H9 (cell line): ENCODE data around the gene SCFD1. TPM values are rescaled to one million over a fixed set of nuclear protein-coding genes. Genes with fewer than 3 reads are reported as not detected.

Experiments
- DNase-seq: peaks from one replicate; pipeline ENCODE4 v3.0.0-alpha.2; 2017
- H2AFZ ChIP-seq: one replicate; pipeline ENCODE4 v1.6.1; 2013; ENCODE audit warnings: mild to moderate bottlenecking, low read length, control low read depth, moderate library complexity
- H2AK5ac ChIP-seq: 2 replicates; pipeline ENCODE4 v1.6.1; 2013; ENCODE audit warnings: low read length, control low read depth, mixed read lengths; ENCODE audit not compliant: insufficient read length
- H2BK120ac ChIP-seq: one replicate; pipeline ENCODE4 v1.6.1; 2013; ENCODE audit warnings: low read depth, mild to moderate bottlenecking, low read length, control low read depth, inconsistent platforms; ENCODE audit not compliant: poor library complexity, severe bottlenecking
- H2BK12ac ChIP-seq: 2 replicates; pipeline ENCODE4 v1.6.1; 2013; ENCODE audit warnings: low read length, control low read depth, mixed read lengths, low read depth; ENCODE audit not compliant: insufficient read length
- H2BK15ac ChIP-seq: 2 replicates; pipeline ENCODE4 v1.6.1; 2013; ENCODE audit warnings: low read depth, low read length, control low read depth
- H2BK20ac ChIP-seq: one replicate; pipeline ENCODE4 v1.6.1; 2013; ENCODE audit warnings: low read depth, mild to moderate bottlenecking, low read length, control low read depth, inconsistent platforms; ENCODE audit not compliant: poor library complexity, severe bottlenecking
- H2BK5ac ChIP-seq: 2 replicates; pipeline ENCODE4 v1.6.1; 2013; ENCODE audit warnings: low read length, control low read depth, mixed read lengths; ENCODE audit not compliant: insufficient read length
- H3K14ac ChIP-seq: 2 replicates; pipeline ENCODE4 v1.6.1; 2013; ENCODE audit warnings: low read length, control low read depth; ENCODE audit not compliant: insufficient read depth
- H3K18ac ChIP-seq: 2 replicates; pipeline ENCODE4 v1.6.1; 2013; ENCODE audit warnings: low read depth, mild to moderate bottlenecking, mixed read lengths, low read length, control low read depth; ENCODE audit not compliant: insufficient read length
- H3K23ac ChIP-seq: 2 replicates; pipeline ENCODE4 v1.6.1; 2013; ENCODE audit warnings: low read length, control low read depth, mixed read lengths, low read depth; ENCODE audit not compliant: insufficient read length
- H3K23me2 ChIP-seq: 2 replicates; pipeline ENCODE4 v1.6.1; 2013; ENCODE audit warnings: low read depth, mild to moderate bottlenecking, mixed read lengths, low read length, control low read depth; ENCODE audit not compliant: insufficient read length, poor library complexity, severe bottlenecking
- H3K27ac ChIP-seq: 2 replicates; pipeline ENCODE4 v1.5.1; 2013; ENCODE audit warnings: low read length, control low read depth, mixed read lengths, low read depth; ENCODE audit not compliant: insufficient read length
- H3K27me3 ChIP-seq: 2 replicates; pipeline ENCODE4 v1.6.1; 2013; ENCODE audit warnings: low read length, control low read depth, inconsistent platforms; ENCODE audit not compliant: insufficient read depth
- H3K4ac ChIP-seq: 2 replicates; pipeline ENCODE4 v1.6.1; 2013; ENCODE audit warnings: low read depth, mild to moderate bottlenecking, control low read depth, inconsistent platforms, low read length, moderate library complexity
- H3K4me1 ChIP-seq: 2 replicates; pipeline ENCODE4 v1.6.1; 2013; ENCODE audit warnings: low read length, control low read depth, inconsistent platforms; ENCODE audit not compliant: insufficient read depth
- H3K4me2 ChIP-seq: 2 replicates; pipeline ENCODE4 v1.6.1; 2013; ENCODE audit warnings: low read length, control low read depth, mixed read lengths; ENCODE audit not compliant: insufficient read length, insufficient read depth
- H3K56ac ChIP-seq: 2 replicates; pipeline ENCODE4 v1.6.1; 2013; ENCODE audit warnings: low read depth, mild to moderate bottlenecking, mixed read lengths, low read length, control low read depth; ENCODE audit not compliant: insufficient read length
- H3K79me1 ChIP-seq: 2 replicates; pipeline ENCODE4 v1.6.1; 2013; ENCODE audit warnings: low read depth, mild to moderate bottlenecking, moderate library complexity, low read length, control low read depth, inconsistent platforms; ENCODE audit not compliant: insufficient read depth, poor library complexity, severe bottlenecking
- H3K79me2 ChIP-seq: 2 replicates; pipeline ENCODE4 v1.6.1; 2013; ENCODE audit warnings: low read length, control low read depth, inconsistent platforms; ENCODE audit not compliant: insufficient read depth
- H3K9ac ChIP-seq: 2 replicates; pipeline ENCODE4 v1.6.1; 2013; ENCODE audit warnings: low read length, control low read depth, mixed read lengths; ENCODE audit not compliant: insufficient read length; ENCODE audit errors: extremely low read depth
- H3K9me3 ChIP-seq: one replicate; pipeline ENCODE4 v1.6.1; 2013; ENCODE audit warnings: low read depth, low read length, inconsistent platforms; ENCODE audit not compliant: control insufficient read depth
- H3T11ph ChIP-seq: one replicate; pipeline ENCODE4 v1.6.1; 2013; ENCODE audit warnings: mild to moderate bottlenecking, low read length, control low read depth, inconsistent platforms
- H4K20me1 ChIP-seq: one replicate; pipeline ENCODE4 v1.6.1; 2013; ENCODE audit not compliant: control insufficient read depth, insufficient read length, insufficient read depth
- H4K5ac ChIP-seq: 2 replicates; pipeline ENCODE4 v1.6.1; 2013; ENCODE audit warnings: low read depth, mild to moderate bottlenecking, mixed read lengths, low read length, control low read depth; ENCODE audit not compliant: insufficient read length
- H4K8ac ChIP-seq: replicated peaks from 2 replicates; pipeline ENCODE4 v1.6.1; 2013; ENCODE audit warnings: low read length, control low read depth, mixed read lengths, low read depth; ENCODE audit not compliant: insufficient read length
- H4K91ac ChIP-seq: 2 replicates; pipeline ENCODE4 v1.6.1; 2013; ENCODE audit warnings: low read depth, mild to moderate bottlenecking, moderate library complexity, mixed read lengths, low read length, control low read depth; ENCODE audit not compliant: insufficient read length
- H3K27ac Mint-ChIP-seq, 3 experiments: 2 replicates in 2 of 3; 3 replicates in 1 of 3; pipeline ENCODE4 v1.8.0; 2020 to 2021; ENCODE audit warnings: mixed read lengths in 3 of 3, mild to moderate bottlenecking in 1 of 3, moderate library complexity in 1 of 3
- H3K27me3 Mint-ChIP-seq: 2 replicates; pipeline ENCODE4 v1.8.0; 2021; ENCODE audit warnings: low read depth, mild to moderate bottlenecking, moderate library complexity, mixed read lengths
- H3K36me3 Mint-ChIP-seq, 3 experiments: 2 replicates in 2 of 3; 3 replicates in 1 of 3; pipeline ENCODE4 v1.8.0; 2020 to 2021; ENCODE audit warnings: low read depth in 3 of 3, mixed read lengths in 3 of 3; ENCODE audit not compliant: insufficient read depth in 1 of 3
- H3K4me1 Mint-ChIP-seq, 2 experiments: 2 replicates each; pipeline ENCODE4 v1.8.0; 2020; ENCODE audit warnings: mixed read lengths in 2 of 2
- H3K4me3 Mint-ChIP-seq, 2 experiments: 2 replicates in 1 of 2; 3 replicates in 1 of 2; pipeline ENCODE4 v1.8.0; 2020 to 2021; ENCODE audit warnings: mild to moderate bottlenecking in 2 of 2, mixed read lengths in 2 of 2, moderate library complexity in 1 of 2
- H3K9me3 Mint-ChIP-seq, 2 experiments: 2 replicates in 1 of 2; 3 replicates in 1 of 2; pipeline ENCODE4 v1.8.0; 2020; ENCODE audit warnings: mild to moderate bottlenecking in 2 of 2, mixed read lengths in 2 of 2, moderate library complexity in 1 of 2
- WGBS: extraction: QIAGEN DNeasy Blood & Tissue Kit; methylation state at CpG from one replicate; pipeline ENCODE4 v1.1.7; 2013; ENCODE audit warnings: missing lambda C conversion rate, low lambda C conversion rate, mixed read lengths; ENCODE audit not compliant: insufficient read length; ENCODE audit errors: extremely low coverage; 5-methylcytosine and 5-hydroxymethylcytosine counted together
- total RNA-seq: library from RNA; stranded (reverse); gene quantifications from 2 replicates; pipeline ENCODE4 v1.2.1, GENCODE V29; 2021
- TF ChIP-seq, protein P1 (sequence below): fragments of 200-600 bp; sonication (generic); conservative IDR thresholded peaks from 3 replicates; pipeline ENCODE4 v1.8.0; 2021; ENCODE audit warnings: antibody characterized with exemption, mild to moderate bottlenecking

The SCFD1 gene
- total RNA-seq, 1 experiment from 2014 or later: 85.2 TPM

DNA sequence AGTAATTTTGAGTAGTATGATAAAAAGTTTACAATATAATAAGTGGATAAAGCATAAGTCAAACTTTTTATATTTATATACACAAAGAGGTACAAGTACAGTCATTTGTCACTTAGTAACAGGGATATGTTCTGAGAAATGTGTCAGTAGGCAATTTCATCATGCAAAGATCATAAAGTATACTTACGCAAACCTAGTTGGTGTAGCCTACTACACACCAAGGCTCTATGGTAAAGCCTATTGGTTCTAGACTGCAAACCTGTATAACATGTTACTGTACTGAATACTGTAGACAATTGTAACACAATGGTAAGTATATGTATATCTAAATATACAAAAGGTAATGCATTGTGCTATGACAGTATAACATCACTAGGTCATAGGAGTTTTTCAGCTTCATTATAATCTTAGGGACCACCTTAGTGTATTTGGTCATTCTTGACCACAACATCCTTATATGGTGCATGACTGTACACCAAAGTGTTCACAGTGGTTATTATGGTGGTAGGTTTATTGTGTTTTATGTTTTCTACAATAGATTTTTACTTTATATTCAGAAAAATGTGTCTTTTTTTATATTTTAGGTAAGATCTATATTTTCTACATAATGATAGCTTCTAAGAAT is 14.9 kb upstream of the SCFD1 start:
- TF ChIP-seq, protein P1, sequence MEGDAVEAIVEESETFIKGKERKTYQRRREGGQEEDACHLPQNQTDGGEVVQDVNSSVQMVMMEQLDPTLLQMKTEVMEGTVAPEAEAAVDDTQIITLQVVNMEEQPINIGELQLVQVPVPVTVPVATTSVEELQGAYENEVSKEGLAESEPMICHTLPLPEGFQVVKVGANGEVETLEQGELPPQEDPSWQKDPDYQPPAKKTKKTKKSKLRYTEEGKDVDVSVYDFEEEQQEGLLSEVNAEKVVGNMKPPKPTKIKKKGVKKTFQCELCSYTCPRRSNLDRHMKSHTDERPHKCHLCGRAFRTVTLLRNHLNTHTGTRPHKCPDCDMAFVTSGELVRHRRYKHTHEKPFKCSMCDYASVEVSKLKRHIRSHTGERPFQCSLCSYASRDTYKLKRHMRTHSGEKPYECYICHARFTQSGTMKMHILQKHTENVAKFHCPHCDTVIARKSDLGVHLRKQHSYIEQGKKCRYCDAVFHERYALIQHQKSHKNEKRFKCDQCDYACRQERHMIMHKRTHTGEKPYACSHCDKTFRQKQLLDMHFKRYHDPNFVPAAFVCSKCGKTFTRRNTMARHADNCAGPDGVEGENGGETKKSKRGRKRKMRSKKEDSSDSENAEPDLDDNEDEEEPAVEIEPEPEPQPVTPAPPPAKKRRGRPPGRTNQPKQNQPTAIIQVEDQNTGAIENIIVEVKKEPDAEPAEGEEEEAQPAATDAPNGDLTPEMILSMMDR: no peak
- Histone ChIP-seq H2AK5ac (no peak overlapping the region), H3K23me2 (no peaks in the 10 kb centered on the region), H3K56ac (no peak overlapping the region), H3K18ac (no peak overlapping the region), H3K9ac (no peak overlapping the region), H3K4me1 (no peaks in the 10 kb centered on the region), H2BK15ac (no peak overlapping the region), H3K14ac (no peak overlapping the region), H3K9me3 (no peaks in the 10 kb centered on the region), H3K27ac (no peak overlapping the region), H2BK12ac (no peak overlapping the region), H3K4me2 (no peak overlapping the region), H4K8ac (no peak overlapping the region), H2BK5ac (no peak overlapping the region), H4K20me1 (no peaks in the 10 kb centered on the region), H3K79me1 (no peaks in the 10 kb centered on the region), H4K5ac (no peak overlapping the region), H3K4ac (no peak overlapping the region), H4K91ac (no peak overlapping the region), H3K23ac (no peak overlapping the region), H3K27me3 (no peaks in the 10 kb centered on the region), H2BK20ac (no peak overlapping the region), H2BK120ac (no peak overlapping the region), H2AFZ (no peak overlapping the region), H3K79me2 (no peaks in the 10 kb centered on the region), H3T11ph (no peak overlapping the region)
- WGBS: no CpG with 5 or more reads among the region's 1 CpG
- no peak overlapping the region for H3K4me3 Mint-ChIP-seq
- H3K4me1 Mint-ChIP-seq: no peaks in the 10 kb centered on the region
- no peak for DNase-seq
- H3K27ac Mint-ChIP-seq: no peak overlapping the region
- peaks cover 7 to 60% (median 48%) of the 10 kb centered on the region in 3 experiments; a peak in 6 of 7 replicates for H3K36me3 Mint-ChIP-seq
- no peaks in the 10 kb centered on the region for H3K27me3 Mint-ChIP-seq
- no peaks in the 10 kb centered on the region for H3K9me3 Mint-ChIP-seq
